Erythroblast (primary cell): ENCODE results near the gene TOE1.
"Not testable (repeated sequence)": the region's sequence is repeated elsewhere in the genome, so short reads cannot be mapped to it uniquely, and the experiment has no call there.

Experiments
- DNase-seq, 2 experiments: peaks; one replicate each; lab custom pipeline; 2025; lab: John Stamatoyannopoulos, UW
- GATA1 ChIP-seq: IDR thresholded peaks from 2 replicates; pipeline ENCODE4 v1.6.1; 2011; ENCODE audit warnings: low read depth, mild to moderate bottlenecking, control low read depth, low read length, moderate library complexity
- POLR2A ChIP-seq: IDR thresholded peaks from 2 replicates; pipeline ENCODE4 v1.6.1; 2011; ENCODE audit warnings: mild to moderate bottlenecking, low read length

TOE1 gene

DNA sequence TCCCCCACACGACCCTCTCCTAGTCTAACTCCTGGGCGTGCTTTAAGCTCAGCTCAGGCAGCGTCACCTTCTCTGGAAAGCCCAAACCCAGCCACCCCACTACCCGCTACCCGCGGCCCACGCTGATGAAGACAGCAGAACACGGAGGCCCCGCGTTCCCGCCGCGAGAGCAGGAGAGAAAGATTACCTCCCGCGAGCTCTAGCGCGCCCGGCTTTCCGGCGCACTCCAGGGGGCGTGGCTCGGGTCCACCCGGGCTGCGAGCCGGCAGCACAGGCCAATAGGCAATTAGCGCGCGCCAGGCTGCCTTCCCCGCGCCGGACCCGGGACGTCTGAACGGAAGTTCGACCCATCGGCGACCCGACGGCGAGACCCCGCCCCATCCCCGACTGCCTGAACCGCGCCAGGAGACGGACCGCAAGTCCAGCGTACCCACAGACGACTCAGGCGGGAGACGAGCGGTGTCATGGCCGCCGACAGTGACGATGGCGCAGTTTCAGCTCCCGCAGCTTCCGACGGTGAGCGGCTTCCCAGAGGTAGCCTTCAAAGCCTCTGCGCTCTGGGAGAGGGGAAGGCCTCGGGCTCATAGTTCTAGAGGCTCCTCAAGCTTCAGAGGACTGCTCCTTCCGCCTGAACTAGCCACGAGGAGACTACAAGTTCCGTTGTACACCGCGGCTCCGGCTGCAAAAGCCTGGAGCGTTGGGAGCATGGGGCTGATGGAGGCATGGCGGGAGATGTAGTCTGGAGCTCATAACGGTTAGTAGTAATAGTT lies at the start of gene TOE1, which contains the start of gene MUTYH:
Gene TOE1, plus strand, starts transcription at position 382 of the 770 bp plus-strand sequence. Its CDS starts 83 bp downstream, at position 465.
Gene MUTYH, minus strand, starts transcription at position 652 of the 770 bp plus-strand sequence. CDS start 5,935 bp downstream, outside the sequence.
- DNase-seq: peak; percentile 94 to 95

DNA sequence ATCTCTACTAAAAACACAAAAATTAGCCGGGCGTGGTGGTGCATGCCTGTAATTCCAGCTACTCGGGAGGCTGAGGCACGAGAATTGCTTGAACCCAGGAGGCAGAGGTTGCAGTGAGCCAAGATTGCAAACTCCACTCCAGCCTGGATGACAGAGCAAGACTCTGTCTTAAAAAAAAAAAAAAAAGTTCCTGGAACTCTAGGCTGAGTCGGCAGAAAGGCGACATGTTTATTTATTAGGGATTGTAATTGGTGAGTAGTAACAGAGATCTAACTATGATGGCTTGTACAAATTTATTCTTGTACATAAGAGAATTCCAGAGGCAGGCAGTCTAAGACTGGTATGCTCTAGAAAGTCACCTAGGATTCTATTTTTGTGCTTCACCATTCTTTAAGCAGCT lies 49.0 kb upstream of the TOE1 start:
- not testable (repeated sequence) for DNase-seq

More for the DNA sequence above, at the start of gene TOE1, which contains the start of gene MUTYH:
- TF ChIP-seq GATA1 (no peak), POLR2A (peak; percentile 91)

DNA sequence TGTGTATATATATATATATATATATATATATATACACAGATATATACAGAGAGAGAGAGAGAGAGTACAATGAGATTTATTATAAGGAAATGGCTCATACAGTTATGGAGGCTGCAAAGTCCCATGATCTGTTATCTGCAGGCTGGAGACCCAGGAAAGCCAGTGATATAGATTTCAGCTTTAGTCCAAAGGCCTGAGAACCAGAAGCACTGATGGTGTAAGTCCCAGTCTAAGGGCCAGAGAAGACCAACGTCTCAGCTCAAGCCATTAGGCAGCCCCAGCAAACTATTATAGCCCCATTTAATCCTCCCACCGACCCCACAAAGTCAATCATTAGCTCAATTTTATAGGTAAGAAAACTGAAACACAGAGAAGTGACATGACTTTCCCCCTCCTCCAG lies 48.3 kb upstream of the TOE1 start:
- DNase-seq: no peak

DNA sequence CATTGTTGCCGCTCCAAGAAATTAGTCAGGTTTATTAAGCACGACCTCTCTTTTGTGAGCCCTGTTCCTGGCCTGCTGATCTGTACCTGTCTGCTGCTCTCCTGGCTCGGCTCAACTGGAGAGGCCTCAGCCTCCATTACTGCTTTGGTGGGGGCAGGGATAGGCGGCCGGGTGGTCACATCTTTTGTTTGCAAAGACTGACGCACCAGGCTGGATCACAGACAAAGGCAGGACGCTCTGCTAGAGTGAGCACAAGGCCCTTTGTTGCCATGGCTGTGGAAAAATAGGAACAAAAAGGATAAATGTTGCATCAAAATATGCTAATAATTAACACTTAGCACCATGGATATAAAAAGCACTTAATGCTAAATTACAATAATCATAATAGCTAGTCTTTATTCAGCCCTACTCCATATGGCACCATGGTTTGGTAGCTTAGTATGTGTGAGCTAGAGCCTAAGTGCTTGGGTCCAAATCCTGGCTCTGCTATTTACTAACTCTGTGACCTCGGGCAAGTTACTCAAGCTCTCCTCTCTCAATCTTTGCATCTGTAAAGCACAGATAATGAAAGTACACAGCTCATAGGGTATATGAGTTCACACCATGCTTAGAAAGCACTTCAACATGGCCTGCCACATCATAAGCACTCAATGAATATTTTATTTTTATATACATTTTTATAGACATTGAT lies 42.2 kb upstream of the TOE1 start:
- DNase-seq: peak; percentile 25 to 39
- TF ChIP-seq GATA1: no peak
- TF ChIP-seq POLR2A: no peak

More for the DNA sequence above, 48.3 kb upstream of the TOE1 start:
- no peak for TF ChIP-seq GATA1
- TF ChIP-seq POLR2A: no peak

- DNase-seq: no peak
- TF ChIP-seq POLR2A (no peak), GATA1 (no peak)
Measured at GRCh38 chr1:45299296-45299695, 40.7 kb upstream of the TOE1 start.

DNA sequence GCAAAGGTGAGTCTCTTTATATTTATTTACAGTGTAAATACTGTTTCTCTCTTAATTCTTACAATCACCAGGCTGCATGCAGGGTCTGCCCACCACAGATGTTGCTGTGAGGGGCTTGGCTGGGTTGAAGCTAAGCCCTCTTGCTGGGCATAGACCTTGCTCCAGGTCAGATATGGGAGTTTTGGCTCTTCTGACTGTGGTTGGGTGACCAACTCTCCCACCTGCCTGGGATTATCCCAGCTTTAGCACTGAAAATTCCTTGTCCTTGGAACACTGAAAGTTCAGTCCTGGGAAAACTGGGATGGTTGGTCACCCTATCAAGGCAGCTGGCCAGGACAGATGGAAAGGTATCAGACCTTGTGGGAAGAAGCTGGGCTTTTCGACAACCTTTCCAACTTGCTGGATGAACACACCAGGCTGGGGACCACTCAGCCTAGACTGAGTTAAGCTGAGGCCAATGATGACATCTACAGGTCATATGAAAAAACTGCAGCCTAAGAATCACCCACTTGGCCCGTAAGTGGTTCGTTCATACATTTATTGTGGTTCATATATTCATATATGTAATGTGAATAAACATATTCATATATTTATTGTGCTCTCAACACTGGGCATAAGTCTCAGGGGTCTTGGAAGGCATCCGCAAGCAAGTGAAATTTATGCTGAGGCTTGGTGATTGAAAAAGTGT lies 39.8 kb upstream of the TOE1 start:
- DNase-seq: peak; percentile 79 to 85
- no peak for TF ChIP-seq POLR2A
- no peak for TF ChIP-seq GATA1

GRCh38 chr1:45300669-45300997 lies 39.3 kb upstream of the TOE1 start:
- DNase-seq: no peak
- TF ChIP-seq POLR2A (no peak), GATA1 (no peak)

- DNase-seq: no peak
- TF ChIP-seq GATA1 (no peak), POLR2A (no peak)
Measured at GRCh38 chr1:45302505-45303150, 37.3 kb upstream of the TOE1 start.

- no peak for TF ChIP-seq GATA1
- peak; percentile 76 for TF ChIP-seq POLR2A
- DNase-seq: peak; percentile 99
Measured at GRCh38 chr1:45303520-45304310, 36.3 kb upstream of the TOE1 start.

DNA sequence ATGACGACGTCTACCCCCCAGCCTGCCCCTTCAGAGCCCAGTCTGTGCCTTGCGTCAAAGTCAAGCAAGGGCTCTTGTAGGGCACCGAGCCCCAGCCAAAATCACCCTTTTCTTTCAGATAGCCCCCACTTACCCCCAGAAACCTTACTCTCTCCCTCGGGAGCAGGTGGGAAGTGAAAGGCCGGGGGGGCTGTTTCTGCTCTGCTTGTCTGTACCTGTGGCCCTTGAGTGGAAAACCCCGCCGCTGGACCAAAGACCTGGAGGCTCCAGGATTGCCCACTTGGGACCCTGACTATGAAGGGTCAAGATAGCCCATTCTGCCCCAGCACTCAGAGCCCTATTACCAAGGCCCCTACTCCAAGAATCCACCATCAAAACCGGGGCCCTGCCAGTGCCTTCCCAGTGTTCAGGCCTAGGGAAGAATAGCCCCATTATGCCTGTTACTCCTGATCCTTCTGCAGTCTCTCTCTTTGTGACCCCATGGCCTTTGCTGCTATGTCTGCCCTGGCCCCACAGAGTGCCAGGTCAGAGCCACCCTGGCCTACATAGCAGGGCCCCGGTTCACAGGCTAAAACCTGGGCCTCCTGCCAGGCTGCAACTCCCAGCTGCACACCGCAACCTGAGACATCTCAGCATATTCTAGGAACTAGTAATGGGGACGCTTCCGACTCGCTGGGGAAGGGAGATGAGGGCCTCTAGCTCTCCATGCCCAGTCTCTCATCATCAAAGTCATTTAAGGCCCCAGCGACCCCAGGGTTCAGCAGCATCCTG lies 35.5 kb upstream of the TOE1 start:
- peak; percentile 20 to 27 for DNase-seq
- TF ChIP-seq POLR2A (no peak), GATA1 (no peak)

DNA sequence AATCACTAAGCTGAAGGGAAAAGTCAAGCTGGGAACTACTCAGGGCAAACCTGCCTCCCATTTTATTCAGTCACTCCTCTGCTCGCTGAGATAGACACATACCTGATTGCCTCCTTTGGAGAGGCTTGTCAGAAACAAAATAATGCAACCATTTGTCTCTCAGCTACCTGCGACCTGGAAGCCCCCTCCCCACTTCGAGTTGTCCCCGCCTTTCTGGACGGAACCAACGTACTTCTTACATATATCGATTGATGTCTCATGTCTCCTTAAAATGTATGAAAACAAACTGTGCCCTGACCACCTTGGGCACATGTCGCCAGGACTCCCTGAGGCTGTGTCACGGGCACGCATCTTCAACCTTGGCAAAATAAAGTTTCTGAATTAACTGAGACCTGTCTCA lies 34.7 kb upstream of the TOE1 start:
- DNase-seq: no peak
- TF ChIP-seq POLR2A: no peak
- no peak for TF ChIP-seq GATA1

DNA sequence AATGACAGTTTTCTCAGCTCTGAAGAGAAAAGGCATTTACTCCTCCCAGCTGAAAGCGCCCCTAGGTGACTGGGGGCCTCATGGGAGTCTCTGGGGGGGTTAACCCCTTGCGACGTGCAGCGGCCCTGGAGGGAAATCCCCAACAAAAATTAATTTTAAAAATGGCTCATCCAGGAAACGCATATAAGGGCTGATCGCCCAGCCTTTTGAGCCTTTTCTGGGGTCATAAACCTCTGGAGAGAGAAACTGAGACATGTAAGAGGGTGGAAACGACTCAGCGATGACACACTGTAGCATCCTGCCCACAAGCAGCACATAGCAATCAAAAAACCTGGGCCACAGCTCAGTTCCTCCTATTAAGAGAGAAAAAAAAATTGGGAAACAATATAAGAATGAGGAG lies 33.7 kb upstream of the TOE1 start:
- TF ChIP-seq GATA1: no peak
- no peak for TF ChIP-seq POLR2A
- DNase-seq: no peak

DNA sequence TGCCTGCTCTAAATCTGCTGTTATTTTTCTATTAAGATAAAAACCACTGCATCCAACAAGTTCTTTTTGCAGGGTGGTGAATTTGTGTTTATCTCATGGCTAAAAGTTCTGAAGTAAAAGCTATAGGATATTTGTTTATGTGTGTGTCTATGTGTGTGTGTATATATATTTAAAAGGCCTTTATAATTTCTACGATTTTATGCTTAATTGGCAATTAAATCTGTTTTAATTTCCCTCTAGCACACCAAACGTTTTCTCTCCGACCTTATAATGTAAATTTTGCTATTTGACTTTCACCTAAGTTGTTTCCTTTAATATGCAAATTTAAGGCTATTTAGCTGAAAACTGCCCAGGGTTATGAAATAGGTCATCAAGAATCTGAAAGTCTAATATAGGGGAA lies 33.1 kb upstream of the TOE1 start:
- no peak for TF ChIP-seq POLR2A
- TF ChIP-seq GATA1: no peak
- DNase-seq: no peak

DNA sequence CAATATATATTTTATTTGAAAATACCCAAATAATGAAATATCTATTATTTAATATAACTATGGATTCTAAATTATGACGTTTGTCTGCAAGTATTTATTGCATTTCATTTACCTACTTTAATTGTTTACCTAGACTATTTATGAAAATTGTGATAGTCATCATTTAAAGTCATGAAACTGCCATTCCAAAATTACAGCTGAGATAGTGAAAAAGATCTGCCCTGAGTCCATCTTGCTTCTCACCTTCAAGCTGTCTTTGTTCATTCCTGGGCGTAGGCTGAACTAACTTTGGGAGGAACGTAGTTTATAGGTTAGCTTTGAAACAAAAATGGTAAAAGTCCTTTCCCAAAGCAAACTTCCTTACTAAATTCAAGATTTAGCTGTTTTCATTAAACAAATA lies 25.7 kb upstream of the TOE1 start:
- no peak for DNase-seq
- TF ChIP-seq GATA1: no peak
- TF ChIP-seq POLR2A: no peak
